Retinal pigment epithelial cell (primary cell): ENCODE results near the gene ANKMY1.

Source experiments
- DNase-seq: peaks from one replicate; pipeline ENCODE4 v3.0.0-alpha.2; 2010; ENCODE audit warnings: low read depth
- H3K4me3 ChIP-seq: 2 replicates; pipeline ENCODE4 v1.5.1; 2011; ENCODE audit warnings: mild to moderate bottlenecking, low read length, control low read depth, moderate library complexity
- TF ChIP-seq, protein P1 (sequence below): conservative IDR thresholded peaks from 2 replicates; pipeline ENCODE4 v1.5.1; 2011; ENCODE audit warnings: low read depth, low read length, control low read depth, inconsistent platforms

The ANKMY1 gene

DNA sequence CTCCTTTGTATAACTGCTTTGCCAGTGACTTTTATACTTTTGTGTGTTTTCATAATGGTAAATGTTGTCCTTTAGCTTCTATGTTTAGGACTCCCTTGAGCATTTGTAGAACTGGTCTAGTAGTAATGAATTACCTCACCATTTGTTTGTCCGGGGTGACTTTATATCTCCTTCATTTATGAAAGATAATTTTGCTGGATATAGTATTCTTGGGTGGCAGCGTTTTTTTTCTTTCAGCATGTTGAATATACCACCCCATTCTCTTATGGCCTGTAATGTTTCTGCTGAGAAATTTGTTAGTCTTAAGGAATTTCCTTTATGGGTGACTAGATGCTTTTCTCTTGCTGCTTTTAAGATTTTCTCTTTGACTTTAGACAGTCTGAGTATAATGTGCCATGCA, 66.3 kb downstream of the ANKMY1 start:
- H3K4me3 ChIP-seq = no peak overlapping the region
- DNase-seq = no peak
- TF ChIP-seq, protein P1, sequence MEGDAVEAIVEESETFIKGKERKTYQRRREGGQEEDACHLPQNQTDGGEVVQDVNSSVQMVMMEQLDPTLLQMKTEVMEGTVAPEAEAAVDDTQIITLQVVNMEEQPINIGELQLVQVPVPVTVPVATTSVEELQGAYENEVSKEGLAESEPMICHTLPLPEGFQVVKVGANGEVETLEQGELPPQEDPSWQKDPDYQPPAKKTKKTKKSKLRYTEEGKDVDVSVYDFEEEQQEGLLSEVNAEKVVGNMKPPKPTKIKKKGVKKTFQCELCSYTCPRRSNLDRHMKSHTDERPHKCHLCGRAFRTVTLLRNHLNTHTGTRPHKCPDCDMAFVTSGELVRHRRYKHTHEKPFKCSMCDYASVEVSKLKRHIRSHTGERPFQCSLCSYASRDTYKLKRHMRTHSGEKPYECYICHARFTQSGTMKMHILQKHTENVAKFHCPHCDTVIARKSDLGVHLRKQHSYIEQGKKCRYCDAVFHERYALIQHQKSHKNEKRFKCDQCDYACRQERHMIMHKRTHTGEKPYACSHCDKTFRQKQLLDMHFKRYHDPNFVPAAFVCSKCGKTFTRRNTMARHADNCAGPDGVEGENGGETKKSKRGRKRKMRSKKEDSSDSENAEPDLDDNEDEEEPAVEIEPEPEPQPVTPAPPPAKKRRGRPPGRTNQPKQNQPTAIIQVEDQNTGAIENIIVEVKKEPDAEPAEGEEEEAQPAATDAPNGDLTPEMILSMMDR = no peak

DNA sequence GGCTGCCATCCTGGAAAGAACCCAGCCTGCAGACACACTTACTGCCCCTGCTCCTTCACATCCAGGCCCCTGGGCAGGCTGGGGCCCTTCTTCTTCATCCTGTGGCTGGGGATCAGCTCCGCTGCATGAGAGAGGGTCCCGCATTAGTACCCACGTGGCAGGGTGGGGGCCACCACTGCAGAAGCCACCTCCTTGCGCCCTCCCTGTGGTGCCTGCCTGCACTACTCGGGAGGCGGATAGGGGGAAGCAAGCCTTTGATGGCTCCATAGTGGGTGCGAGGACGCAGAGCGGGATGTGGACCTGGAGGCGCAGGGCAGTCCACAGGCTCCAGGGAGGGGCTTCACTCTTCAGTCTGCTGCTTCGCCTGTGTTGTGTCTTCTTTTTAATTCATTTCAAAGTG, 75.6 kb downstream of the ANKMY1 start:
- TF ChIP-seq, protein P1 = no peak
- DNase-seq = no peak
- H3K4me3 ChIP-seq = no peak overlapping the region

DNA sequence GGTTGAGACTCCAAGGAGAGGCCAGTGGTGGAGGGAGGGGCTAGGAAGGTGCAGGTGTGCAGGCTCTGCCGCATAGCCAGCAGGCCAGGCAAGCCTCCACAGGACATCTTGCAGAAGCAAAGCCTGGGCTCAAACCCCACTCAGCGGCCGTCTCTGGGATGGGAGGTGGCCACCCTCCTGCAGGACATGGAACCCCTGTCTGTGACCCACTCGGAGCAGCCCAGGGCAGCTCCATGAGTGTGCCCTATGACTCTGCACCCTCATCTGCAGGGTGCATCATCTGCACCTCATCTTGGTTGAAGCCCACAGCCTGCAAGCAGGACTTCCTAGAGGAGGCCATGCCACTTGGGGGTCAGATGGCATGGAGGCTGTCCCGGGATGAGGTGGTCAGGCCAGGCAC, 76.1 kb downstream of the ANKMY1 start:
- TF ChIP-seq, protein P1 = no peak
- no peak overlapping the region for H3K4me3 ChIP-seq
- DNase-seq = no peak

DNA sequence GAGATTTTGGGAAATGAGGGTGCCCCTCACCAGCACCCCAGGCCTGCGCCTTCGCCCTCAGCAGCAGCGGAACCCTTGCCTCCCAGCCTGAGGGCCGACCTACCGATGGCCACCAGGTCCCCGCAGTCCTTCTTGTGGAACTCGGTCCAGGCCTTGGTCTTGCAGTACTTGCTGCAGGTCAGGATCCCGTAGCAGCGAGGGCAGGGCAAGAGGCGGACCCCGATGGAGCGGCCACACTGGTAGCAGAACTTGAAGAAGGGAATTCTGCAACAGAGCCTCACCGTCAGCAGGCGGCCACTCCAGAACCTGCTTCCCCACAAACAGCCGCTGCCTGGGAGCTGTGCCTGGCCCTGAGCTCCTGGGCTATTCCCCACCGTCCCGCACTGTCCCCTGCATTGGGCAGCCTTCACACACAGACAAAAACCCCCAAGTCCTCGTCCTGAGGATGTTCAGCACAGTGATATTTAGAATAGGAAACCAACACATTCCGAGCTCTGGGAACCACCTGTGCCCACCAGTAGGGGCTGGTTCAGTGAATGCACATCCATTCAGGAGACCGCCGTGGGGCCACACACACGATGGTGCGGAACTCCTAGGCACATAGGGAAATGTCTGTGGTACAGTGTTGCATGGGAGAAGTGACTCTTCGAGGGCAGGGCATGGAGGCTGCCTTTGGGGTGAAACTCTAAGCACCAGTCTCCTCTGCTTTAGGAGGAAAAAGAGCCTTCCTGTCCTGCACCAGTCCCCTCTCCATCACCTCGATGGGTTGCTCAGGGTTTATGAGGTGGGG, 76.8 kb downstream of the ANKMY1 start:
- no peak for DNase-seq
- TF ChIP-seq, protein P1 = no peak

DNA sequence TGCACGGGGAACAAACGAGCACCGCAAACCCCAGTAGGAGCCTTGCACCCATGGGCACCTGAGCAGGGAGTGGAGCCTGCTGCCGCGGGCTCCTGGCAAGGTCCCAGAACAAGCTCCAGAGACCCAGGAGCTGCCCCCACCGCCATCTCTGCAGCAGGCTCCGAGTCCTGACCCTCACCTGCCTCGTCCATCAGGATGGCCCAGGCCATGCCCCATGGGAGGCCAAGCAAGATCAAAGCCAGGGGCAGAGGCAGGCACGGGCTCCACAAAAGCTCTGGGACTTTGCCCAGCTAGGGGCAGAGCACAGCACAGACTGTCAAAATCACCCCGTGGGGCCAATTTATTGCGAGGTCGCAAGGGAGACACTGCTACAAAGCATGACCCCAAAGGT, 78.7 kb downstream of the ANKMY1 start:
- TF ChIP-seq, protein P1 = no peak
- no peak overlapping the region for H3K4me3 ChIP-seq
- no peak for DNase-seq

More for the DNA sequence above, 76.8 kb downstream of the ANKMY1 start:
- H3K4me3 ChIP-seq = no peak overlapping the region

DNA sequence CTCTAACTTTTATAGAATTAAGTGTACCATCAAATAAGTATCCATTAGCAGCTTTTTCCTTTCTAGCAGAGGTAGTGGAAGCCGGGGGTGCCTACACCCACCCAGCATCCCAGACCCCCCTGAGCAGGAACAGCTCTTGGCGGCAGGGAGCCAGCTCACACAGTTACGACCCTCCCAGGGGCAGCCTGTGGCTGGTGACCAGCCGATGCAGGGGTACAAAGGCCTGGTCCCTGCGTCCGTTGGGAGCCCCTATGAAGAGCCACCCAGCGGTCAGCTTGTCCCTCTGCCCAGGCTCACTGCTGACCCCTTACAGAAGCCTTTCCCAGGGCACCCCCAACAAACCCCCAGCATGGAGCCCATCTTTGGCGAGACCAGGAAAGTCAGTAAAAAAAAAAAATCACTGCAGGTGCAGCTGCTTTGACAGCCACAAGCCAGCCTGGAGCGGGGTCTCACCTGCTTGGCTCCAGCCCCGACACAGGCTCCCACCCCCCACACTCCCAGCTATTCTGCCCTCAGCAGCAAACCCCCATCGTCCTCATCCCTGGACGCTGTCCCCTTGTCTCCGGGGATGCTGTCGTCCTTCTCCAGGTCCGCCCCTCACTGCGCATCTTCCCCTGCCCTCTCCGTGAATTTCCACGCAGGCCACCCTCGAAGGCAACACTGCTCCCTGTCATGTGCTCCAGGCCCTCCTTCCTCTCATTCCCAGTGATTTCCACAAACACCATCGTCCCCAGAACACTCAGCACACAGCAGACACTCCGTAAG, 79.3 kb downstream of the ANKMY1 start:
- TF ChIP-seq, protein P1 = no peak
- no peak overlapping the region for H3K4me3 ChIP-seq
- DNase-seq = no peak
